ENCODE results near the gene CENPP. TPM values are rescaled to one million over a fixed set of nuclear protein-coding genes. Genes with fewer than 3 reads are reported as not detected.

Gene CENPP
- total and polyA plus RNA-seq, 4 donors: 0.62 to 8.7 (median 1.3) TPM

GRCh38 chr9:92616199-92616641, 290.5 kb downstream of the CENPP start:
- no peaks in the 10 kb centered on the region for H3K27me3 ChIP-seq (ENCODE audit: control insufficient read depth in 4 of 4, insufficient read depth in 4 of 4, low read length in 3 of 4)
- TF ChIP-seq JUND (IDR thresholded peaks at IDR 0.05): no peak
- TF ChIP-seq GABPA (IDR thresholded peaks at IDR 0.05 in 1 of 2, conservative IDR thresholded peaks at IDR 0.05 in 1 of 2): no peak
- TF ChIP-seq MAX (IDR thresholded peaks at IDR 0.05): no peak
- TF ChIP-seq YY1 (IDR thresholded peaks at IDR 0.05): no peak
- TF ChIP-seq RAD21 (IDR thresholded peaks at IDR 0.05): no peak
- TF ChIP-seq ZBTB33 (IDR thresholded peaks at IDR 0.05): no peak
- no peak for TF ChIP-seq HNF4A (conservative IDR thresholded peaks at IDR 0.05)
- no peak for TF ChIP-seq EGR1 (IDR thresholded peaks at IDR 0.05; ENCODE audit: low read depth in 2 of 2)
- TF ChIP-seq RXRA (IDR thresholded peaks at IDR 0.05): no peak
- TF ChIP-seq CTCF (IDR thresholded peaks at IDR 0.05; ENCODE audit: low read depth, low read length, missing input control): no peak
- TF ChIP-seq REST (IDR thresholded peaks at IDR 0.05): no peak
- no peak for TF ChIP-seq FOXA1 (IDR thresholded peaks at IDR 0.05)
- no peaks in the 10 kb centered on the region for H3K9me3 ChIP-seq (ENCODE audit: control insufficient read depth in 4 of 4, low read length in 3 of 4)
- H3K4me1 ChIP-seq (ENCODE audit: control insufficient read depth in 4 of 4, insufficient read depth in 4 of 4, low read length in 3 of 4): peaks cover 5 to 37% (median 31%) of the 10 kb centered on the region in 4 donors
- 60% methylated on average over 11 of the region's 11 CpGs for WGBS
- DNase-seq (ENCODE audit: low spot score): no peak
- H3K36me3 ChIP-seq (ENCODE audit: control insufficient read depth in 4 of 4, insufficient read depth in 3 of 4, low read depth in 1 of 4, low read length in 3 of 4): peaks cover 3 to 8% (median 4%) of the 10 kb centered on the region in 4 donors
- H3K27ac ChIP-seq (ENCODE audit: low read depth in 1 of 2, low read length in 2 of 2): peak overlapping the region; percentile 83 to 86
- H3K4me3 ChIP-seq (ENCODE audit: low read depth in 1 of 3, low read length in 3 of 3): no peak overlapping the region
- peak overlapping the region in 1 of 2 donors; percentile 86 for H3K9ac ChIP-seq (ENCODE audit: low read depth in 1 of 2, low read length in 2 of 2)

- peaks cover 5 to 37% (median 31%) of the 10 kb centered on the region in 4 donors for H3K4me1 ChIP-seq (ENCODE audit: control insufficient read depth in 4 of 4, insufficient read depth in 4 of 4, low read length in 3 of 4)
- TF ChIP-seq HNF4A (conservative IDR thresholded peaks at IDR 0.05) (peak; percentile 71 to 79), RAD21 (IDR thresholded peaks at IDR 0.05) (peak; percentile 48 to 52), ATF3 (IDR thresholded peaks at IDR 0.05) (peak; percentile 37), FOXA2 (IDR thresholded peaks at IDR 0.05) (peak; percentile 82), ZBTB33 (IDR thresholded peaks at IDR 0.05) (no peak), GABPA (IDR thresholded peaks at IDR 0.05 in 1 of 2, conservative IDR thresholded peaks at IDR 0.05 in 1 of 2) (peak in 1 of 2 donors; percentile 32), YY1 (IDR thresholded peaks at IDR 0.05) (peak; percentile 72), SP1 (IDR thresholded peaks at IDR 0.05) (peak; percentile 81), REST (IDR thresholded peaks at IDR 0.05) (peak; percentile 37), RXRA (IDR thresholded peaks at IDR 0.05) (peak; percentile 66 to 88), JUND (IDR thresholded peaks at IDR 0.05) (peak; percentile 73 to 89), HNF4G (IDR thresholded peaks at IDR 0.05) (peak; percentile 39)
Observed at GRCh38 chr9:92616655-92617111, 290.9 kb downstream of the CENPP start.

More at GRCh38 chr9:92616655-92617111, 290.9 kb downstream of the CENPP start:
- H3K9ac ChIP-seq (ENCODE audit: low read depth in 1 of 2, low read length in 2 of 2): peak overlapping the region in 1 of 2 donors; percentile 86
- no peaks in the 10 kb centered on the region for H3K9me3 ChIP-seq (ENCODE audit: control insufficient read depth in 4 of 4, low read length in 3 of 4)
- peak overlapping the region; percentile 83 to 86 for H3K27ac ChIP-seq (ENCODE audit: low read depth in 1 of 2, low read length in 2 of 2)
- no peak overlapping the region for H3K4me3 ChIP-seq (ENCODE audit: low read depth in 1 of 3, low read length in 3 of 3)
- H3K27me3 ChIP-seq (ENCODE audit: control insufficient read depth in 4 of 4, insufficient read depth in 4 of 4, low read length in 3 of 4): no peaks in the 10 kb centered on the region
- peaks cover 2 to 7% (median 4%) of the 10 kb centered on the region in 4 donors for H3K36me3 ChIP-seq (ENCODE audit: control insufficient read depth in 4 of 4, insufficient read depth in 3 of 4, low read depth in 1 of 4, low read length in 3 of 4)
- WGBS: 41% methylated on average over 11 of the region's 11 CpGs
- no peak for DNase-seq (ENCODE audit: low spot score)
